ENCODE measurements around the gene PCSK7. TPM values are rescaled to one million over a fixed set of nuclear protein-coding genes. Genes with fewer than 3 reads are reported as not detected.

The PCSK7 gene
- total RNA-seq, 4 donors from 2014 or later, result 28.7 to 53.3 (median 45.0) TPM

DNA sequence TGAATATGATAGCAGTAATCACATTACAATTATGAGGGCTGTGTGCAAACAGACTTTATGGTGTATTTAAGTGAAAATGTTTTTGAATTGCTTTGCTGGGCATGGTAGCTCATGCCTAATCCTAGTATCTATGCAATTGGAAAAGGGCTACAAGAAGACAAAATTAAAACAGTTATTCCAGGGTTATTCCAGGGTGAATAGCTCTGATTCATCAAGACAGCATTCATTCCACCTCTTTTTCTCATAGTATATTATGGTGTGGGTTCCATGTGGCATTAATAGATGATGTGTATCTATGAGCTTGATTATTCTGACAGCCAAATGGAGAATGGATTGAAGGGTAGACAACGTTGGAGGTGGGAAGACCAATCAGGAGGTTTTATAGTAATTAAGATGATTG lies 65.4 kb downstream of the PCSK7 start:
- TF ChIP-seq POLR2A (IDR thresholded peaks at IDR 0.05), result no peak
- TF ChIP-seq, protein P1, sequence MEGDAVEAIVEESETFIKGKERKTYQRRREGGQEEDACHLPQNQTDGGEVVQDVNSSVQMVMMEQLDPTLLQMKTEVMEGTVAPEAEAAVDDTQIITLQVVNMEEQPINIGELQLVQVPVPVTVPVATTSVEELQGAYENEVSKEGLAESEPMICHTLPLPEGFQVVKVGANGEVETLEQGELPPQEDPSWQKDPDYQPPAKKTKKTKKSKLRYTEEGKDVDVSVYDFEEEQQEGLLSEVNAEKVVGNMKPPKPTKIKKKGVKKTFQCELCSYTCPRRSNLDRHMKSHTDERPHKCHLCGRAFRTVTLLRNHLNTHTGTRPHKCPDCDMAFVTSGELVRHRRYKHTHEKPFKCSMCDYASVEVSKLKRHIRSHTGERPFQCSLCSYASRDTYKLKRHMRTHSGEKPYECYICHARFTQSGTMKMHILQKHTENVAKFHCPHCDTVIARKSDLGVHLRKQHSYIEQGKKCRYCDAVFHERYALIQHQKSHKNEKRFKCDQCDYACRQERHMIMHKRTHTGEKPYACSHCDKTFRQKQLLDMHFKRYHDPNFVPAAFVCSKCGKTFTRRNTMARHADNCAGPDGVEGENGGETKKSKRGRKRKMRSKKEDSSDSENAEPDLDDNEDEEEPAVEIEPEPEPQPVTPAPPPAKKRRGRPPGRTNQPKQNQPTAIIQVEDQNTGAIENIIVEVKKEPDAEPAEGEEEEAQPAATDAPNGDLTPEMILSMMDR (IDR thresholded peaks at IDR 0.05), result no peak
- H3K36me3 ChIP-seq, result peaks cover 4 to 98% (median 28%) of the 10 kb centered on the region in 3 donors
- no peak overlapping the region for H3K27ac ChIP-seq
- no peaks in the 10 kb centered on the region for H3K4me1 ChIP-seq
- WGBS, 2 donors, result 86% methylated on average over 1 of the region's 1 CpG
- intact Hi-C loops (cut with DNase I), result no loop called here
- no peaks in the 10 kb centered on the region for H3K9me3 ChIP-seq
- DNase-seq, result no peak
- no peak overlapping the region for H3K4me3 ChIP-seq
- H3K27me3 ChIP-seq, result no peaks in the 10 kb centered on the region

DNA sequence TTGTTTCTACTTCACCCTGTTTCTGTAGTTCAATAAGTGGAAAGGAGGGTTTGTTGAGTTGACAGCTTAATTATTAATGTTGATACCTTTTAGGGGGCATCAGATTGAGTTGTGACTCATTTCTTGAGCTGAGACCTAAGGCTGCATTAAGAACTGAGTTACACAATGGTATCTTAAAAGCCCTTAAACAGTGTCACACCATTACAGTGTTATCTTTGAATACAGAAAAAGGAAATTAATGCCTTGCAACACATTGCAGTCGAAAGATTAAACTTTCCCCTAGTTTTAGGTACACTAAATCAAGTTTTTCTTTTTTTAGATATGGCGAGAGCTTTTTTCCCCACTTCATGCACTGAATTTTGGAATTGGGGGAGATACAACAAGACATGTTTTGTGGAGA lies 71.0 kb downstream of the PCSK7 start:
- intact Hi-C loops (cut with DNase I), result no loop called here
- Histone ChIP-seq H3K9me3 (no peaks in the 10 kb centered on the region), H3K4me1 (peaks cover 0 to 8% (median 0%) of the 10 kb centered on the region in 3 donors), H3K27me3 (no peaks in the 10 kb centered on the region), H3K4me3 (no peak overlapping the region), H3K27ac (no peak overlapping the region), H3K36me3 (peaks cover 4 to 100% (median 29%) of the 10 kb centered on the region in 3 donors)
- no peak for DNase-seq
- no peak for TF ChIP-seq POLR2A (IDR thresholded peaks at IDR 0.05)
- TF ChIP-seq, protein P1 (IDR thresholded peaks at IDR 0.05), result no peak
- WGBS, 2 donors, result 68 to 79% methylated on average over 2 of the region's 2 CpGs

DNA sequence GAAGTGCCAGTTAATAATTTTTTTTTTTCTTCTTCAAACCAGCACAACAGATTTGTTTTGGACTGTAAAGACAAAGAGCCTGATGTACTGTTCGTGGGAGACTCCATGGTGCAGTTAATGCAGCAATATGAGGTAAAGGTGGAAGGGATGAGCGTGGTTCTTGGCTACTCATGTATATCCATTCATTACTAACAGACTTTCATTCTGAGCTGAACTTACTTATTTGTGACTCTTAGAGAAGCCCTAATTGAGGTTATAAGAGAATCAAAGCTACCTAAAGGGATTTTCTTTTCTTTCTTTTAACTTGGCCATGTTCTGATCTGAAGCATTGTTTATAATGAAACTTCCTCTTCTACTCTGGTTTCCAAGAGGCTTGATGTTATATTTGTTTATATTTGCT lies 72.0 kb downstream of the PCSK7 start:
- Histone ChIP-seq H3K4me1 (peaks cover 0 to 13% (median 0%) of the 10 kb centered on the region in 3 donors), H3K4me3 (no peak overlapping the region), H3K27ac (no peak overlapping the region), H3K36me3 (peaks cover 4 to 100% (median 26%) of the 10 kb centered on the region in 3 donors), H3K27me3 (no peaks in the 10 kb centered on the region), H3K9me3 (no peaks in the 10 kb centered on the region)
- DNase-seq, result no peak
- TF ChIP-seq, protein P1 (IDR thresholded peaks at IDR 0.05), result no peak
- TF ChIP-seq POLR2A (IDR thresholded peaks at IDR 0.05), result no peak
- WGBS, 2 donors, result 89% methylated on average over 2 of the region's 2 CpGs
- intact Hi-C loops (cut with DNase I), result no loop called here

DNA sequence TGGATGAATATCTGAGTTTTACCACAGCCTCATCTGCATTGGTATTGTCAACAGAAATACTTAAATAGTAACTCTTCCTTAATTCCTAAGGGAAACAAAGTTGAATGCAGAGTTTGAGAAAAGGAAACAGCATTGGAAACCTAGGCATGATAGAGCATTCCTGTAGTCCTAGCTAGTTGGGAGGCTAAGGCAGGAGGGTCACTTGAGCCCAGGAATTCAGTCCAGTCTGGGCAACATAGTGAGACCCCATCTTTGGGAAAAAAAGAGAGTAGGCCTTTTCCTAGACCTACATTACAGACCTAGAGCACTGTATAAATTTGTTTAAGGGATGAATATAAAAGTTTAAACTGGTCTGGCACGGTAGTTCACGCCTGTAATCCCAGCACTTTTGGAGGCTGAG lies 74.4 kb downstream of the PCSK7 start:
- 96 to 100% methylated on average over 2 of the region's 2 CpGs for WGBS, 2 donors
- H3K27ac ChIP-seq, result no peak overlapping the region
- no peaks in the 10 kb centered on the region for H3K27me3 ChIP-seq
- H3K9me3 ChIP-seq, result no peaks in the 10 kb centered on the region
- H3K36me3 ChIP-seq, result peaks cover 4 to 100% (median 12%) of the 10 kb centered on the region in 3 donors
- H3K4me1 ChIP-seq, result peaks cover 0 to 18% (median 0%) of the 10 kb centered on the region in 3 donors
- intact Hi-C loops (cut with DNase I), result no loop called here
- DNase-seq, result no peak
- TF ChIP-seq, protein P1 (IDR thresholded peaks at IDR 0.05), result no peak
- no peak for TF ChIP-seq POLR2A (IDR thresholded peaks at IDR 0.05)
- no peak overlapping the region for H3K4me3 ChIP-seq

DNA sequence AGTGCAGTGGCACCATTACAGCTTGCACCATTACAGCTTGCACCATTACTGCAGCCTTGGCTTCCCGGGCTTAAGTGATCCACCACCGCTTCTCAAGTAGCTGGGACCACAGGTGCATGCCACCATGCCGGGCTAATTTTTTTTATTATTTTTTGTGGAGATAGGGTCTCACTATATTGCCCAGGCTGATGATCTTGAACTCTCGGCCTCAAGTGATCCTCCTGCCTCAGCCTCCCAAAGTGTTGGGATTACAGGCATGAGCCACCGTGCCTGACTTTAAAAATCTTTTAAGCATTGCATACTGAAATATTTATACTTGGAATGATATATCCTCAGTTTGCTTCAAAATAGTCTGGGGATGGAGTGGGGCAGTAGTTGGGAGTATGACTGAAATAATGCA lies 77.4 kb downstream of the PCSK7 start:
- intact Hi-C loops (cut with DNase I), result no loop called here
- no peaks in the 10 kb centered on the region for H3K9me3 ChIP-seq
- H3K27ac ChIP-seq, result no peak overlapping the region
- H3K36me3 ChIP-seq, result peaks cover 0 to 84% (median 0%) of the 10 kb centered on the region in 3 donors
- DNase-seq, result no peak
- peaks cover 0 to 41% (median 8%) of the 10 kb centered on the region in 3 donors for H3K4me1 ChIP-seq
- TF ChIP-seq, protein P1 (IDR thresholded peaks at IDR 0.05), result no peak
- TF ChIP-seq POLR2A (IDR thresholded peaks at IDR 0.05), result no peak
- H3K27me3 ChIP-seq, result no peaks in the 10 kb centered on the region
- 94% methylated on average over 5 of the region's 5 CpGs for WGBS, 2 donors
- H3K4me3 ChIP-seq, result no peak overlapping the region

Small RNAs within 50 kb of the gene (small RNA-seq; reads per million reads assigned to genes)
- 0 reads per million in 4 donors for gene RF00564

Other genes with a start within 250 kb of the PCSK7 start
- gene SIK3, start 133.6 kb downstream of the PCSK7 start, total RNA-seq, result 10 to 100 TPM; 16.2 to 35.1 (median 20.3) TPM
- 10 to 100 TPM; 33.2 to 64.0 (median 48.5) TPM for gene PAFAH1B2, start 87.8 kb downstream of the PCSK7 start, total RNA-seq
- gene SIDT2, start 53.3 kb downstream of the PCSK7 start, total RNA-seq, result 10 to 100 TPM in 2 of 4 donors, 1 to 10 TPM in 2; 6.9 to 20.0 (median 9.4) TPM
- 1,000 to 10,000 TPM in 1 of 4 donors, 100 to 1,000 TPM in 2, 10 to 100 TPM in 1; 64.8 to 1,356 (median 373) TPM for gene TAGLN, start 32.7 kb downstream of the PCSK7 start, total RNA-seq
- gene RNF214, start 598 bp upstream of the PCSK7 start, total RNA-seq, result 10 to 100 TPM in 1 of 4 donors, 1 to 10 TPM in 3; 5.0 to 10.5 (median 5.6) TPM
- gene BACE1-AS, start 59.3 kb upstream of the PCSK7 start, total RNA-seq, result 1 to 10 TPM; 2.0 to 5.7 (median 3.6) TPM
- gene BACE1, start 84.2 kb upstream of the PCSK7 start, total RNA-seq, result 10 to 100 TPM in 3 of 4 donors, 1 to 10 TPM in 1; 7.0 to 16.9 (median 13.9) TPM
- gene CEP164, start 95.8 kb upstream of the PCSK7 start, total RNA-seq, result 10 to 100 TPM in 2 of 4 donors, 1 to 10 TPM in 2; 7.3 to 20.0 (median 13.0) TPM